Measurements from ENCODE around the gene SLC25A18.

DNA sequence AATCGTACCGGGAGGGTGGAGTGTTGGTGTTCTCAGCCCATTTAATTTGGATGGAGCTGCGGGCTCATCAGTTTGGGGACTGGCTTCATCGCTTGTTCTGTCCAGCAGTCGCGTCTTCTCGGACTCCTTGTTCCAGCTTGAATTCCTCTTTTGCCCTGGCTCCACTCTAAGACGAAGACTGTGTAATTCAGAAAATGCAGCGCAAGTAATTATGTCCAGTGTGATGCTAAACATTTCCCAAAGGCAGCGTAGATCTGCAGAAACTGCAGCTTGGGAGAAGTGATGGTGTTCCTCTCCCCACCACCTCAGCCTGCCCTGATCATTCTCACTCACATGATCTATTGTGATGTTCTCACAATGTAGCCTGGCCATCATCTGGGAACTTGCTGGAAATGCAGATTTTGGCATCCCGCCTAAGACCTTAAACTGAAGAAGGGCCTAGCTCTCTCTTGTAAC is 666 bp downstream of the SLC25A18 start:
- TF ChIP-seq POLR2A (IDR thresholded peaks at IDR 0.05; ENCODE audit: low read depth, low read length) (no peak), TAF1 (IDR thresholded peaks at IDR 0.05; ENCODE audit: borderline replicate concordance, low read depth, low read length) (no peak), POLR2AphosphoS5 (IDR thresholded peaks at IDR 0.05; ENCODE audit: low read depth, low read length) (no peak)

All from GM12892 (cell line).